Duodenal mucosa (tissue), 2 donors: ENCODE results near the gene AGBL3.

Experiments
- H3K27ac ChIP-seq: one replicate; pipeline ENCODE4 v1.7.0; 2013; ENCODE audit warnings: low read depth, low read length
- H3K27me3 ChIP-seq, 2 donors: one replicate each; pipeline ENCODE4 v1.7.0; 2013; ENCODE audit warnings: low read length in 2 of 2, control low read depth in 1 of 2; ENCODE audit not compliant: insufficient read depth in 2 of 2, control insufficient read depth in 1 of 2
- H3K36me3 ChIP-seq, 2 donors: one replicate each; pipeline ENCODE4 v1.7.0; 2013; ENCODE audit warnings: low read length in 2 of 2, control low read depth in 1 of 2; ENCODE audit not compliant: insufficient read depth in 2 of 2, control insufficient read depth in 1 of 2
- H3K4me1 ChIP-seq, 2 donors: one replicate each; pipeline ENCODE4 v1.7.0; 2013; ENCODE audit warnings: low read length in 2 of 2, control low read depth in 1 of 2; ENCODE audit not compliant: insufficient read depth in 2 of 2, control insufficient read depth in 1 of 2
- H3K4me3 ChIP-seq, 2 donors: one replicate each; pipeline ENCODE4 v1.7.0; 2013; ENCODE audit warnings: low read length in 2 of 2, low read depth in 1 of 2
- H3K9ac ChIP-seq, 2 donors: one replicate each; pipeline ENCODE4 v1.7.0; 2013; ENCODE audit warnings: low read length in 2 of 2, low read depth in 1 of 2
- H3K9me3 ChIP-seq, 2 donors: one replicate each; pipeline ENCODE4 v1.7.0; 2013; ENCODE audit warnings: low read length in 2 of 2, control low read depth in 1 of 2; ENCODE audit not compliant: control insufficient read depth in 1 of 2

AGBL3 gene

DNA sequence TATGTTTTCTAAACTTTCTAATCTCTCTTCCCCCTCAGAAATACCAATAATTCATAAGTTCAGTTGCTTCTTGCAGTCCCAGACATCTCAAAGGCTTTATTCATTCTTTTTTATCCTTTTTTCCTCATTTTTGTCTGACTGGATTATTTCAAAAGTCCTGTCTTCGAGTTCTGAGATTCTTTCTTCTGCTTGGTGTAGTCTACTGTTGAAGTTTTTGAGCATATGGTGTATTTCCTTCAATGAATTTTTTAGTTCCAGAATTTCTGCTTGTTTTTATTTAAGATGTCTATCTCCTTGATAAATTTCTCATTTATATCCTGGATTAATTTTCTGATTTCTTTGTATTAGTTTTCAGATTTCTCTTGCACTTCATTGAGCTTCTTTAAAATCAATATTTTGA, 170.0 kb downstream of the AGBL3 start:
- Histone ChIP-seq H3K4me3 (no peak overlapping the region), H3K4me1 (peaks cover 24 to 31% of the 10 kb centered on the region in 2 donors), H3K27me3 (no peaks in the 10 kb centered on the region), H3K9ac (no peak overlapping the region), H3K27ac (no peak overlapping the region), H3K9me3 (peaks cover 8 to 20% of the 10 kb centered on the region in 2 donors), H3K36me3 (peaks cover 0 to 7% of the 10 kb centered on the region in 2 donors)

DNA sequence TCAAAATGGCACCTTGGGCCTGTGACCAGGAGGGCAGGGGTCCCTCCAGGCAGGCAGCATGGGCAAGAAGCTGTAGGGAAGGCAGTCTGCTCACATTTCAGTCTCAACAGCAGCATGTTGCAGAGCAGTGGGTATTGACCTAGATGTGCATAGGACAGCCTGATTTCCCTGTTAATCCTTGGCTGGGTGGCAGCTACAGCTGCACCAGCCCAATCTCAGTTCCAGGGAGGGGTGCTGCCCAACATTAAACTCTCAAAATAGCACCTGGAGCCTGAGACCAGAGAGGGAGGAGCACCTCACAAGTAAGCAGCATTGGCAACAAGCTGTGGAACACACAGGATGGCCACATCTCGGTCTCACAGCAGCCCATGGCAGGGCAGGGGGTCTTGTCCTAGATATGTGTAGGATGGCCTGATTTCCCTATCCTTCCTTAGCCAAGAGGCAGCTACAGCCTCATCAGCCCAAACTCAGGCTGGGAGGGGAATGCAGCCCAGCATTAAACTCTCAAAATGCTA, 171.9 kb downstream of the AGBL3 start:
- Histone ChIP-seq H3K9ac (no peak overlapping the region), H3K4me3 (no peak overlapping the region), H3K36me3 (peaks cover 0 to 7% of the 10 kb centered on the region in 2 donors), H3K27ac (no peak overlapping the region), H3K4me1 (peaks cover 24 to 27% of the 10 kb centered on the region in 2 donors), H3K27me3 (no peaks in the 10 kb centered on the region), H3K9me3 (peaks cover 8 to 20% of the 10 kb centered on the region in 2 donors)

DNA sequence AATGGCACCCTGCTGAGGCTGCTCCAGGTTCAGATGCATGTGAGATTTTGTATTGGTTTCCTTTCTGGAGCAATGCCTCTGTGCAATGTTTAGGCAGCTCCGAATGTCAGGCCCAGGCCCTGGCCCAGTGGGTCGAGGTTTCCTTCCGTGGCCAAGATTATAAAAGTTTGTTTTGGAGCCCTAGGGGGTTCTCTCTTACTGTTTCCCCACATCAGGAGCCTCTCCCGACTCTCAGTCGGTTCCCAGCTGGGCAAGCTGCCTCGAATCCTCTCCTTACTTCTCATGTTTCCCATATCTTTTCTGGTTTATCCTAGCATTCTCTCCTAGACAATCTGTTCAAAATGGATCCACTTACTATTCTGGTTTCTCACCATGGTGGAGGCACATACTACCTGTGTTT, 172.6 kb downstream of the AGBL3 start:
- no peak overlapping the region for H3K27ac ChIP-seq
- H3K9ac ChIP-seq: no peak overlapping the region
- H3K9me3 ChIP-seq: peaks cover 8 to 20% of the 10 kb centered on the region in 2 donors
- H3K27me3 ChIP-seq: no peaks in the 10 kb centered on the region
- H3K4me1 ChIP-seq: peaks cover 24 to 27% of the 10 kb centered on the region in 2 donors
- peaks cover 0 to 7% of the 10 kb centered on the region in 2 donors for H3K36me3 ChIP-seq
- H3K4me3 ChIP-seq: no peak overlapping the region

DNA sequence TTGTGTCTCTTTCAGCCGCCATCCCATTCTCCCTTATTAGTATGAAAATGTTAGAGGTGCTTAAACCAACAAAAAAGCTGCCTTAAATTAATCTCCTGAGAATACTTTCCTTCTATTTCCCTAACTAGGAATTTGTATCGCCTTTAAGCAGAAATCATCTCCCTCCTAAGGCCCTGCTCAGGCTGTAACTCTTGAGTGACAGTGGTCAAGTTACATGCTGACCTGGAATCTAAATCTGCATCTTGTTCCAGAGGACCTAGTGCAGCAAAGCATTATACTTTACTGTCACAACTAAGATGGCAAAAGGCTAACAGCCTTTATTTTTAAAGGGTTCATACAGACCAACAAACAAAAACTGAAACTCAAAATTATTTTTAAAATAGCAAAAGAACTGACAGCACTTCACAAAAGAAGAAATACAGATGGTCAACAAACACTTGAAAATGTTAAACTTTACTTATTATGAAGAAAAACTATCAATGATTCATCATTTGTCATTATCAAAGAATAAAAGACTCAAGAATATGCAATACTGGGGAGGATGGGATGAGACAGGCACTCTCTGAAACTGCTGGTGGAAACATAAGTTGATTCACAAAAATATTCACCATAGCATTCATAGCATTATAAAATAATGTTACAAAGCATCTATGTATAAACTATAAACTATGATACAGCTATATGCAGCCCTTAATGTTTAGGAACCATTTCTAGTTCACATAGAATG, 173.2 kb downstream of the AGBL3 start:
- H3K4me3 ChIP-seq: no peak overlapping the region
- H3K27me3 ChIP-seq: no peaks in the 10 kb centered on the region
- peaks cover 8 to 20% of the 10 kb centered on the region in 2 donors for H3K9me3 ChIP-seq
- H3K36me3 ChIP-seq: peaks cover 5 to 12% of the 10 kb centered on the region in 2 donors
- H3K9ac ChIP-seq: no peak overlapping the region
- H3K27ac ChIP-seq: peak overlapping the region; percentile 42
- peaks cover 24 to 27% of the 10 kb centered on the region in 2 donors for H3K4me1 ChIP-seq

DNA sequence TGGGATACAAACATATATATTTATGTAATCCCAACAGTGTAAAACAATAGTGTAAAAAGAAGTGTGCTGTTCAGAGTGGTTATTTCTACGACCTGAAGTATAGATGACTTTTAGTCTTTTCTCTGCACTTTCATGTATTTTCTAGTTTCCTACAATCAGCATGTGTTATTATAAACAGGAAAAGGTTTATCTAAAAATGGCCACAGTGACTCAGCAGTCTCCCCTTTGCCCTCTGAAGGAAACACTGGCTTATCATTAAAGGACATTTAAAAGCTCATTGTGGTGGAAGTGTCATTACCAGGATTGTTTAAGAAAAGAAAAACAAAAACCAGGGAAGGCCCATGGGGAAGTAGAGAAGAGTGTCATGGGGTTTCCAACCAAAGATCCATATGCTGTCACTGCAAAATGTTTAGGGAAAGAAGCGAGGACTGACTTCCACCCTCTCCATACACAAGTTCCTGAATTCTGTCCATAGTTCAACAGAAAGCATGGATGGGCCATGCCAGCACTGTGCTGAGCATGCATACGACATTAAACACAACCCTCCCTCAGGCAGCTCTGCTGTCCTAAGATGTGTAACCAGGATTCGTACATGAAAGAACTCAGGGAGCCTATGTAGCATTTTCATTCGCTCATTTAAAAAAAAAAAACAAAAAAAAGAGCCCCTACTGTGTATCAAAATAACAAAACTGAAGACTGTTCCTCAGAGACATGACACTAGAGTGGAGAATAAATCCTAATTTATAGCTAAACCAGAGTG, 174.0 kb downstream of the AGBL3 start:
- Histone ChIP-seq H3K4me1 (peaks cover 24 to 27% of the 10 kb centered on the region in 2 donors), H3K27me3 (no peaks in the 10 kb centered on the region), H3K27ac (peak overlapping the region; percentile 13), H3K4me3 (peak overlapping the region in 1 of 2 donors; percentile 32), H3K9me3 (peaks cover 8 to 17% of the 10 kb centered on the region in 2 donors), H3K36me3 (peaks cover 12 to 18% of the 10 kb centered on the region in 2 donors), H3K9ac (no peak overlapping the region)

DNA sequence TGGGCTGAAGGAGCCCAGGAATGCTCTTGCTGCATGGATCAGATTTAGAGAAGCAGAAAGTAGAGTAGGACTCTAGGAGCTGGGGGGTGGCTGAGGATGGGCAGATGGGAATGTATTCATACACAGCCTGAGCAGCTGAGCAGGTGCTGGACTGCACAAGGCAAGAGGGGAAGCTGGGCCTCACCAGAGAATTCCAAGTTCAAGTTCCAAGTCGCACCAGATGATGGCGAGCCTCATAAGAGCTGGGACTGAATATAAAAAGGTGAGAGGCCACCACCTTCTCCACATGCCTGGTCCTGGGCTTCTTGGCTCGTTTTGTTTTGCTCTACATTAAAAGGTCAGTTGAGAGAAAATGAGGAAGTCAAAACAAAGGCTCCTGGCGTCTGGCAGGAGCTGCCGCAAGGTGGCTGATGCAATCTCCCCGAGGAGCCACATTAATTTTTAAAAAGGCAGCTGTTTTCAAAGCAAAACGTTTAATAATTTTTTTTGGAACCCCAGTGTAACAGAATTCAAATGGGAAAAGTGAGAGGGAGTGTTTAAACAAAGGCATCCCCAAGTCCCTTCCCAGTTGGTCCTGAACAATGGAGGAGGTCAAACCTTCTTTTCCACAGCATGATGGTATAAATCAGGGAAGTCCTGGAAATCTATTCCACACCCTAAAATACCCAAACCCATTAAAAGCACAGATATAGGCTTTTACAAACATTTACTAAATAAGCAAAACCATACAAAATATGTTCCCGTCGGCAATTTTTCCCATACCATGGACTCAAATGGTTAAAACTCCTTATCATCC, 174.7 kb downstream of the AGBL3 start:
- H3K4me3 ChIP-seq: no peak overlapping the region
- H3K36me3 ChIP-seq: peaks cover 19 to 26% of the 10 kb centered on the region in 2 donors
- no peak overlapping the region for H3K9ac ChIP-seq
- peak overlapping the region; percentile 13 for H3K27ac ChIP-seq
- peaks cover 4 to 9% of the 10 kb centered on the region in 2 donors for H3K9me3 ChIP-seq
- H3K4me1 ChIP-seq: peaks cover 24 to 27% of the 10 kb centered on the region in 2 donors
- H3K27me3 ChIP-seq: no peaks in the 10 kb centered on the region

DNA sequence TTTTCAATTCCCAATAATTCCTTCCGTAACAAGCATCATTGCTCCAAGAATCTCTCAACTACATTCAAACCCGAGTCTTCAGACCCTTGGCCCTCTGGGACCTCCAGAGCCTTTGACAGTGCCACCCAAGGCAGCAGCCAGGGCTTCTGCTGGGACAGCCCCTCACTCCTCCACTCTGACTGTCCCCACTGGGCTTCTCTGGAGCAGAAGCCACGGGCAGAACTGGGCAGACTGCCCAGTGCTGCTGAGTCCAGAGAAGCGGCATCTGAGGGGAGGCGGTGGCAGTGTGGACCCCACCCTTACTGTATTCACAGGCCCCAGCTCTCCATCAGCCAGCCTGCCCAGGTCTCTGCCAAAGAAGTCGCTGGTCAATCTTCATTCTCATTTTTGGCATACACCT, 175.4 kb downstream of the AGBL3 start:
- no peak overlapping the region for H3K4me3 ChIP-seq
- no peaks in the 10 kb centered on the region for H3K27me3 ChIP-seq
- no peak overlapping the region for H3K9ac ChIP-seq
- peaks cover 26 to 27% of the 10 kb centered on the region in 2 donors for H3K4me1 ChIP-seq
- peaks cover 3% of the 10 kb centered on the region in 2 donors for H3K9me3 ChIP-seq
- H3K27ac ChIP-seq: no peak overlapping the region
- H3K36me3 ChIP-seq: peaks cover 25 to 29% of the 10 kb centered on the region in 2 donors

DNA sequence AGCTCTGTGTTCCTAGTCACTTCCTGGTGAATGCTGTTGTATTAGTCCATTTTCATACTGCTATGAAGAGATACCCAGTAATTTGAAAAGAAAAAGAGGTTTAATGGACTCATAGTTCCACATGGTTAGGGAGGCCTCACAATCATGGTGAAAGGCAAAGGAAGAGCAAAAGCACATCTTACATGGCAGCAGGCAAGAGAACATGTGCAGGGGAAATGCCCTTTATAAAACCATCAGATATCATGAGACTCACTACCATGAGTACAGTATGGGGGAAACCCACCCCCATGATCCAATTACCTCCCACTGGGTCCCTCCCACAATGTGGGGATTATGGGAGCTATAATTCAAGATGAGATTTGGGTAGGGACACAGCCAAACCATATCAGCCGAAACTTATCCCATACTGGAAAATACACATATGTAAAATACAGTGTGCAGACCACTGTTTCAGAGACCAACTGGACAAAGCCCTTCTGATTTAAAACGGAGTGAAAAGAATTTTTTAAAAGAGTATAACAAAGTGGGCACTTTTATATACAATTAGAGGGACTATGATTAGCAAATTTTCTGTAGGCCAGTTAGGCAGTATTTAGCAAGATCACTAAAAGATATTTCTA, 176.2 kb downstream of the AGBL3 start:
- Histone ChIP-seq H3K9me3 (no peaks in the 10 kb centered on the region), H3K4me3 (no peak overlapping the region), H3K9ac (no peak overlapping the region), H3K27ac (no peak overlapping the region), H3K4me1 (peaks cover 27 to 34% of the 10 kb centered on the region in 2 donors), H3K36me3 (peaks cover 29 to 34% of the 10 kb centered on the region in 2 donors), H3K27me3 (no peaks in the 10 kb centered on the region)

DNA sequence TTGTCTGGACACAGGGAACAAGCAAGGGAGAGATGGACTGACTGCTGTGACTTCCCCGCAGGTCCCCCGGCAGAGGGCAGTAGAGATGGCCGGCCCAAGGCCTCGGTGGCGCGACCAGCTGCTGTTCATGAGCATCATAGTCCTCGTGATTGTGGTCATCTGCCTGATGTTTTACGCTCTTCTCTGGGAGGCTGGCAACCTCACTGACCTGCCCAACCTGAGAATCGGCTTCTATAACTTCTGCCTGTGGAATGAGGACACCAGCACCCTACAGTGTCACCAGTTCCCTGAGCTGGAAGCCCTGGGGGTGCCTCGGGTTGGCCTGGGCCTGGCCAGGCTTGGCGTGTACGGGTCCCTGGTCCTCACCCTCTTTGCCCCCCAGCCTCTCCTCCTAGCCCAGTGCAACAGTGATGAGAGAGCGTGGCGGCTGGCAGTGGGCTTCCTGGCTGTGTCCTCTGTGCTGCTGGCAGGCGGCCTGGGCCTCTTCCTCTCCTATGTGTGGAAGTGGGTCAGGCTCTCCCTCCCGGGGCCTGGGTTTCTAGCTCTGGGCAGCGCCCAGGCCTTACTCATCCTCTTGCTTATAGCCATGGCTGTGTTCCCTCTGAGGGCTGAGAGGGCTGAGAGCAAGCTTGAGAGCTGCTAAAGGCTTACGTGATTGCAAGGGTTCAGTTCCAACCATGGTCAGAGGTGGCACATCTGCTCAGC, 178.2 kb downstream of the AGBL3 start:
- H3K27ac ChIP-seq: no peak overlapping the region
- H3K9me3 ChIP-seq: no peaks in the 10 kb centered on the region
- no peak overlapping the region for H3K4me3 ChIP-seq
- H3K4me1 ChIP-seq: peaks cover 28 to 41% of the 10 kb centered on the region in 2 donors
- peaks cover 26 to 47% of the 10 kb centered on the region in 2 donors for H3K36me3 ChIP-seq
- H3K27me3 ChIP-seq: no peaks in the 10 kb centered on the region
- H3K9ac ChIP-seq: no peak overlapping the region
